H1 (cell line): ENCODE measurements around the gene MPDU1. TPM values are rescaled to one million over a fixed set of nuclear protein-coding genes. Genes with fewer than 3 reads are reported as not detected.

Experiments used
- CTCF ChIA-PET: fragments of 300-600 bp; sonication (Branson Sonifier 250); formaldehyde crosslinking; loops from one replicate; lab custom pipeline; 2021; ENCODE audit not compliant: partially characterized antibody; lab: Charles Lee
- POLR2A ChIA-PET: fragments of 300-600 bp; sonication (Branson Sonifier 250); formaldehyde crosslinking; loops from one replicate; lab custom pipeline; 2021; ENCODE audit warnings: inconsistent platforms; ENCODE audit not compliant: partially characterized antibody; lab: Charles Lee
- DNase-seq, 2 experiments: peaks; one replicate each; pipeline versions ENCODE4 v3.0.0 to v3.0.0-alpha.2; 2010 to 2022; ENCODE audit warnings: low spot score in 2 of 2, low read depth in 1 of 2, mixed read lengths in 1 of 2
- FAIRE-seq: peaks from 2 replicates; lab custom pipeline; 2011; peaks lifted over from hg19 to GRCh38; lab: Jason Lieb, UNC
- H2AFZ ChIP-seq: 2 replicates; pipeline ENCODE4 v1.8.1; 2012; ENCODE audit warnings: low read length, inconsistent platforms
- H2AK5ac ChIP-seq: 2 replicates; pipeline ENCODE4 v1.6.1; 2013; ENCODE audit warnings: low read depth, low read length
- H2BK120ac ChIP-seq: replicated peaks from 2 replicates; pipeline ENCODE3; 2013; ENCODE audit warnings: low read depth, low read length, inconsistent platforms
- H2BK12ac ChIP-seq: 2 replicates; pipeline ENCODE4 v1.6.1; 2013; ENCODE audit warnings: low read depth, low read length
- H2BK15ac ChIP-seq: 2 replicates; pipeline ENCODE4 v1.6.1; 2013; ENCODE audit warnings: low read length
- H2BK20ac ChIP-seq: 2 replicates; pipeline ENCODE4 v1.6.1; 2013; ENCODE audit warnings: low read length
- H2BK5ac ChIP-seq: 2 replicates; pipeline ENCODE4 v1.6.1; 2013; ENCODE audit warnings: low read depth, low read length
- H3K14ac ChIP-seq: 2 replicates; pipeline ENCODE4 v1.6.1; 2013; ENCODE audit warnings: inconsistent platforms; ENCODE audit not compliant: insufficient read length
- H3K18ac ChIP-seq: 2 replicates; pipeline ENCODE4 v1.6.1; 2013; ENCODE audit warnings: low read length; ENCODE audit errors: extremely low read depth
- H3K23ac ChIP-seq: 2 replicates; pipeline ENCODE4 v1.6.1; 2013; ENCODE audit warnings: inconsistent platforms; ENCODE audit not compliant: insufficient read length
- H3K23me2 ChIP-seq: 2 replicates; pipeline ENCODE4 v1.6.1; 2013; ENCODE audit warnings: low read depth, low read length
- H3K27ac ChIP-seq: 2 replicates; pipeline ENCODE4 v1.6.1; 2011; ENCODE audit warnings: low read depth, low read length, inconsistent platforms
- H3K27me3 ChIP-seq, 4 experiments: replicated peaks in 1 of 4; 1 replicate in 1 of 4; 2 replicates in 3 of 4; pipeline versions ENCODE4 v1.6.1 to v1.8.1; 2011 to 2013; ENCODE audit warnings: low read length in 3 of 4, mild to moderate bottlenecking in 3 of 4, inconsistent platforms in 2 of 4, mixed read lengths in 2 of 4, moderate library complexity in 1 of 4; ENCODE audit not compliant: control insufficient read depth in 3 of 4, insufficient read depth in 3 of 4; ENCODE audit errors: extremely low read depth in 1 of 4
- H3K36me3 ChIP-seq, 4 experiments: 2 replicates each; pipeline versions ENCODE4 v1.6.1 to v1.8.1; 2011 to 2013; ENCODE audit warnings: mild to moderate bottlenecking in 4 of 4, low read length in 3 of 4, moderate library complexity in 2 of 4, control low read depth in 1 of 4, inconsistent platforms in 1 of 4; ENCODE audit not compliant: insufficient read depth in 4 of 4, control insufficient read depth in 2 of 4
- H3K4ac ChIP-seq: replicated peaks from 2 replicates; pipeline ENCODE3; 2013; ENCODE audit warnings: low read length, low read depth, mixed read lengths, inconsistent platforms; ENCODE audit not compliant: insufficient read length
- H3K4me1 ChIP-seq, 4 experiments: replicated peaks in 1 of 4; 1 replicate in 1 of 4; 2 replicates in 3 of 4; pipeline versions ENCODE4 v1.6.1 to v1.8.1; 2011 to 2013; ENCODE audit warnings: low read length in 3 of 4, inconsistent platforms in 2 of 4, mixed read lengths in 1 of 4; ENCODE audit not compliant: insufficient read depth in 4 of 4, control insufficient read depth in 3 of 4
- H3K4me2 ChIP-seq, 2 experiments: 2 replicates each; pipeline versions ENCODE4 v1.6.1 to v1.8.1; 2011 to 2013; ENCODE audit warnings: low read depth in 2 of 2, low read length in 2 of 2, control low read depth in 1 of 2, inconsistent platforms in 1 of 2, mild to moderate bottlenecking in 1 of 2; ENCODE audit not compliant: insufficient read depth in 1 of 2
- H3K4me3 ChIP-seq, 4 experiments: fragments of 200-600, 300-600 bp in 1 of 4; sonication (generic), shearing (Covaris generic), sonication (Bioruptor Twin) in 1 of 4; 2 replicates each; pipeline versions ENCODE4 v1.5.1 to v1.8.1; 2011 to 2016; ENCODE audit warnings: low read length in 4 of 4, low read depth in 3 of 4, control low read depth in 2 of 4, inconsistent platforms in 2 of 4, mild to moderate bottlenecking in 2 of 4, mixed read lengths in 1 of 4, moderate library complexity in 1 of 4; ENCODE audit not compliant: insufficient read depth in 2 of 4; ENCODE audit errors: extremely low read depth in 1 of 4
- H3K56ac ChIP-seq: replicated peaks from 2 replicates; pipeline ENCODE3; 2013; ENCODE audit warnings: low read depth, mild to moderate bottlenecking, mixed read lengths, low read length, inconsistent platforms; ENCODE audit not compliant: insufficient read length
- H3K79me1 ChIP-seq: 2 replicates; pipeline ENCODE4 v1.6.1; 2013; ENCODE audit warnings: low read depth, low read length, control low read depth
- H3K79me2 ChIP-seq, 2 experiments: 2 replicates each; pipeline versions ENCODE4 v1.6.1 to v1.8.1; 2012 to 2013; ENCODE audit warnings: low read length in 2 of 2, mild to moderate bottlenecking in 2 of 2, inconsistent platforms in 1 of 2; ENCODE audit not compliant: insufficient read depth in 2 of 2, control insufficient read depth in 1 of 2
- H3K9ac ChIP-seq, 4 experiments: replicated peaks in 1 of 4; 1 replicate in 1 of 4; 2 replicates in 3 of 4; pipeline versions ENCODE4 v1.6.1 to v1.8.1; 2011 to 2013; ENCODE audit warnings: low read depth in 3 of 4, low read length in 3 of 4, control low read depth in 2 of 4, mild to moderate bottlenecking in 2 of 4, moderate library complexity in 2 of 4, inconsistent platforms in 1 of 4; ENCODE audit errors: extremely low read depth in 1 of 4
- H3K9me3 ChIP-seq, 2 experiments: 2 replicates each; pipeline versions ENCODE4 v1.6.1 to v1.8.1; 2012 to 2013; ENCODE audit warnings: mild to moderate bottlenecking in 2 of 2, moderate library complexity in 2 of 2, control low read depth in 1 of 2, inconsistent platforms in 1 of 2, low read depth in 1 of 2, low read length in 1 of 2, mixed read lengths in 1 of 2; ENCODE audit not compliant: insufficient read depth in 2 of 2
- H4K20me1 ChIP-seq, 2 experiments: replicated peaks in 1 of 2; 2 replicates each; pipeline versions ENCODE3 to v1.8.1; 2011 to 2013; ENCODE audit warnings: inconsistent platforms in 2 of 2, low read length in 2 of 2, mild to moderate bottlenecking in 1 of 2; ENCODE audit not compliant: insufficient read depth in 2 of 2, control insufficient read depth in 1 of 2
- H4K5ac ChIP-seq: 2 replicates; pipeline ENCODE4 v1.6.1; 2013; ENCODE audit warnings: low read length, low read depth, mixed read lengths, inconsistent platforms; ENCODE audit not compliant: insufficient read length
- H4K8ac ChIP-seq: 2 replicates; pipeline ENCODE4 v1.8.0; 2013; ENCODE audit warnings: mild to moderate bottlenecking, moderate library complexity, low read length, inconsistent platforms; ENCODE audit not compliant: insufficient read depth; ENCODE audit errors: extremely low read depth
- H4K91ac ChIP-seq: replicated peaks from 2 replicates; pipeline ENCODE3; 2013; ENCODE audit warnings: low read length, mixed read lengths, inconsistent platforms; ENCODE audit not compliant: insufficient read length
- CTCF ChIP-seq, 3 experiments: IDR thresholded peaks; 1 replicate in 2 of 3; 2 replicates in 1 of 3; pipeline versions ENCODE4 v1.5.1 to v1.6.1; 2011; ENCODE audit warnings: low read length in 3 of 3, mild to moderate bottlenecking in 3 of 3, inconsistent platforms in 2 of 3, low read depth in 1 of 3, moderate library complexity in 1 of 3; ENCODE audit not compliant: insufficient read depth in 1 of 3; ENCODE audit errors: control extremely low read depth in 1 of 3
- E2F6 ChIP-seq: IDR thresholded peaks from 2 replicates; pipeline ENCODE4 v1.6.1; 2012; ENCODE audit warnings: inconsistent platforms
- FOSL1 ChIP-seq: IDR thresholded peaks from 2 replicates; pipeline ENCODE4 v1.6.1; 2011; ENCODE audit warnings: mild to moderate bottlenecking, low read depth, low read length, moderate library complexity; ENCODE audit not compliant: insufficient read depth
- JUN ChIP-seq: IDR thresholded peaks from 2 replicates; pipeline ENCODE4 v1.6.1; 2011; ENCODE audit warnings: low read depth, mild to moderate bottlenecking, improper control_type of control experiment, low read length
- SP1 ChIP-seq: IDR thresholded peaks from 2 replicates; pipeline ENCODE4 v1.6.1; 2011; ENCODE audit warnings: low read depth, low read length
- SRF ChIP-seq: IDR thresholded peaks from 2 replicates; pipeline ENCODE4 v1.6.1; 2011; ENCODE audit warnings: mild to moderate bottlenecking, low read depth, low read length, moderate library complexity
- TEAD4 ChIP-seq: IDR thresholded peaks from 2 replicates; pipeline ENCODE4 v1.6.1; 2012; ENCODE audit warnings: low read depth, low read length, inconsistent platforms, mixed read lengths
- ZNF274 ChIP-seq: IDR thresholded peaks from 2 replicates; pipeline ENCODE4 v1.7.0; 2012; ENCODE audit warnings: low read length, borderline replicate concordance; ENCODE audit errors: extremely low read depth
- WGBS, 2 experiments: shearing (Covaris generic) in 1 of 2; methylation state at CpG; one replicate each; pipeline versions ENCODE4 v1.1.6 to v1.1.7; 2013 to 2015; ENCODE audit warnings: low lambda C conversion rate in 2 of 2, mixed read lengths in 2 of 2, inconsistent platforms in 1 of 2, low coverage in 1 of 2, missing lambda C conversion rate in 1 of 2; ENCODE audit not compliant: insufficient replicate concordance in 2 of 2, insufficient coverage in 1 of 2, insufficient read length in 1 of 2; ENCODE audit errors: extremely low coverage in 1 of 2, missing lambda C conversion rate in 1 of 2; 5-methylcytosine and 5-hydroxymethylcytosine counted together
- polyA plus RNA-seq, 7 experiments: library from polyadenylated mRNA; depleted of rRNA in 3 of 7; stranded (reverse) in 5 of 7; unstranded in 2 of 7; fragments of >200 nt in 5 of 7; fragments of 200-250 nt in 2 of 7; gene quantifications; 1 replicate in 5 of 7; 2 replicates in 1 of 7; 4 replicates in 1 of 7; pipeline versions ENCODE4 v1.2.1 to v1.2.3, GENCODE V29; 2011 to 2013; ENCODE audit warnings: missing spikeins in 2 of 7, mixed read lengths in 2 of 7
- total RNA-seq: library from RNA; stranded (reverse); fragmentation: NEBNext Ultra II Directional; extraction: Animal tissue kit (Norgen Biotek cat#: 25700); gene quantifications from 2 replicates; pipeline ENCODE4 v1.2.1, GENCODE V29; 2021

The MPDU1 gene
- total and polyA plus RNA-seq, 2 of the 8 experiments (the other 6 are each of a cell fraction or from before 2014, with no cell fraction given) = 63.2 to 142 TPM

DNA sequence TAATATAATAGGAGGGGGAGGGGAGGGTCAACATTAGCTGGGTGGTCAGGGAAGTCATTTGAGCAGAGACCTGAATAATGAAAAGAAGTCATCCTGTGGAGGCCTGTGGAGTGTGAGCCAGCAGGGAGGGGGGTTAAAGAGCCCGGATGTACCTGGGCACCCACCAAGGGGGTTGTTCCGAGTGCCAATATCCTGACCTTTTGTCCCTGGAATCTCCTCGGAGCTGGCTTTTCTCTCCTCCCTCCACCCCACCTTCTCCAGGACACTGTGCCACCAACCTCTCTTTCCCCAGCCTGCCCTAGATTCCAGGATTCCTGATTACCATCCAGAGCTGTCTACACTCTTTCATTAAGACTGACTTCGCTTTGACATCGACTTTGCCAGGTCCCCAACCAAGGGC, 52.5 kb downstream of the MPDU1 start:
- no peak overlapping the region for H4K8ac ChIP-seq
- H3K36me3 ChIP-seq = no peaks in the 10 kb centered on the region
- H2BK120ac ChIP-seq = no peak overlapping the region
- peak overlapping the region in 1 of 2 experiments; percentile 17; a peak in 1 of 4 replicates for H3K4me2 ChIP-seq
- no peak overlapping the region for H3K14ac ChIP-seq
- no peaks in the 10 kb centered on the region for H3K79me1 ChIP-seq
- H4K5ac ChIP-seq = no peak overlapping the region
- no peaks in the 10 kb centered on the region for H3K27me3 ChIP-seq
- peaks cover 0 to 9% (median 3%) of the 10 kb centered on the region in 4 experiments; a peak in 3 of 7 replicates for H3K4me1 ChIP-seq
- no peak overlapping the region for H3K4me3 ChIP-seq
- H2BK5ac ChIP-seq = peak overlapping the region; percentile 49; the same call in 1 of the 2 replicates
- no peak overlapping the region; the same call in 1 of the 2 replicates for H2BK15ac ChIP-seq
- no peaks in the 10 kb centered on the region for H3K79me2 ChIP-seq
- FAIRE-seq (no peak), DNase-seq (no peak)
- H3K56ac ChIP-seq = no peak overlapping the region
- H3K18ac ChIP-seq = 0 out of 2 replicates have a peak overlapping the region, but pooled peaks have one; percentile 4
- H3K27ac ChIP-seq = no peak overlapping the region
- TF ChIP-seq E2F6 (no peak), FOSL1 (no peak), TEAD4 (no peak), ZNF274 (no peak), SP1 (no peak), CTCF (IDR thresholded peaks at IDR 0.05; ENCODE audit: control extremely low read depth in 1 of 3, insufficient read depth in 1 of 3, low read depth in 1 of 3, low read length in 3 of 3) (no peak), SRF (no peak), JUN (no peak)
- H2AK5ac ChIP-seq = no peak overlapping the region
- no peaks in the 10 kb centered on the region for H4K20me1 ChIP-seq
- 82% methylated on average over 5 of the region's 5 CpGs; no CpG with 5 or more reads in 1 of the 2 experiments for WGBS, 2 experiments
- peak overlapping the region; percentile 21; the same call in 1 of the 2 replicates for H2BK20ac ChIP-seq
- 0 out of 2 replicates have a peak overlapping the region, but pooled peaks have one; percentile 16 for H2AFZ ChIP-seq
- POLR2A ChIA-PET = interaction anchor here (1.6 to 79.4 kb wide), 2 partner anchors 9 to 31 kb away, joined by 11 to 2272 read pairs; partner anchors contain the start of genes ATP1B2, SAT2, TP53 and WRAP53
- no peaks in the 10 kb centered on the region for H3K23me2 ChIP-seq
- H4K91ac ChIP-seq = no peak overlapping the region
- no peak overlapping the region for H3K23ac ChIP-seq
- CTCF ChIA-PET = interaction anchor here (0.6 to 15.7 kb wide), 8 partner anchors 18 to 1087 kb away, joined by 3 to 332 read pairs (median 45); partner anchors contain the start of genes ATP1B2, DNAH2, SOX15 and TP53
- peak overlapping the region; percentile 55; the same call in 1 of the 2 replicates for H2BK12ac ChIP-seq
- no peaks in the 10 kb centered on the region; a peak in 1 of 4 replicates for H3K9me3 ChIP-seq
- H3K9ac ChIP-seq = no peak overlapping the region
- no peak overlapping the region for H3K4ac ChIP-seq
